ENCODE data around the gene ATP6V0D1. TPM values are rescaled to one million over a fixed set of nuclear protein-coding genes. Genes with fewer than 3 reads are reported as not detected.
"Not testable (repeated sequence)": the region's sequence is repeated elsewhere in the genome, so short reads cannot be mapped to it uniquely, and the experiment has no call there.

The ATP6V0D1 gene
- polyA plus RNA-seq, 4 donors, result 66.2 to 96.0 (median 84.0) TPM

DNA sequence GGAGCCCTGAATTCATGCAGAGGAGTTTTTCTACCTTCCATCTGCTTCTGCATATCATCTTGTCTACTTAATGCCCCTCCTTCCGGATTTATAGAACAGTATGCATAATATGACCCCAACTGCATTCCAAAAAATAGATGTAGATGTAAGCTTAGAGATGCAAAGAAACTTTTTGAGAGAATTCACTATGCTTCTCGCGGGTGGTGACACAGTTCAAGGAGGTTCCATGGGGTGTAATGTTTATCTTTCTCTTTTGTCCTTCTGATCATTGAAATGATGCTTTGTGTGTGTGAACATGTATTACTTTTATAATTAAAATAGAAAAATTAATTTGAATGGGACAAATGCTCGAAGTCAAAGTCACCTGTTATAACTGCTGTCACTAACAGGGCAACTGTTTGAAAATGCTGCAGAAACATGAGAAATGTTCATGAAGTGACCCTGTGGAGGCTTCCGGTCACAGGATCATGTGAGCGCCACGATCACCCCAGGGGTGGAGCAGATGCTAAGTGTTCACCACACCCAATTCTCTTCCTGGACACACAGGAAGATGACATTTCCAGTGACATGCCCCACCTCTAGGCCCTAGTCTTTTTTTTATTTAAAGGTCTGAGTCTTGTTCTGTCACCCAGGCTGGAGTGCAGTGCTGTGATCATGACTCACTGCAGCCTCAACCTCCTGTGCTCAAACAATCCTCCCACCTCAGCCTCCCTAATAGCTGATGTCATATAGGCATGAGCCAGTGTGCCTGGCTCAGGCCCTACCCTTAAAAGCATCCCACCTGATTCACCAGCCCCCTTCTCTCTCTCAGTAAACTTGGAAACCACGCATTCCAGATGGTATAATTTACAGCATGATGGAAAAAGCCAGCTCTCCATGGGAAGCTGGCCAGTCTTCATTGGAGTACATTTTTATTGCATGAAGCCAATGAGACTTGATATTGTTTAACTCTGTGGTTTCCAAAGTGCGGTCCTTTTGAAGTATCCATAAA is 23.4 kb upstream of the ATP6V0D1 start:
- DNase-seq (ENCODE audit: low read depth in 4 of 4, low spot score in 3 of 4), result no peak

DNA sequence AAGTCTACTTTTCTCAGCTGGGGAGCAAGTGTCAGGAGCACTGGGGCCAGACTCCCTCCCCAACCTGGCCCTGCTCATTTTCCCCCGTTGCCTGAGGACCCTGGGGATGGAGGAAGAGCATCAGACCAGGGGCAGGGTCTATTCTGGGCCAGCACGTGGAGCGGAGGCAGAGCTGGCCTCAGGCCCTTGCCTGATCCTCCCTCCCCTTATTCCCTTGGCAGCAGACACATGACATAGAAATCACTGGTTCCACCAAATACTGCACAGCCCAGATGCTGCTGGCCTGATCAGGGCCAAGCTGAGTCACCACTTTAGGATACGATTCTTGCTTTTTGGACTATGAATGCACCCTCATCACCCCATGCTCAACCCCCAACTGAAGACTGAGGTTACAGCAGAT is 18.1 kb upstream of the ATP6V0D1 start:
- no peak for DNase-seq (ENCODE audit: low read depth in 4 of 4, low spot score in 3 of 4)

DNA sequence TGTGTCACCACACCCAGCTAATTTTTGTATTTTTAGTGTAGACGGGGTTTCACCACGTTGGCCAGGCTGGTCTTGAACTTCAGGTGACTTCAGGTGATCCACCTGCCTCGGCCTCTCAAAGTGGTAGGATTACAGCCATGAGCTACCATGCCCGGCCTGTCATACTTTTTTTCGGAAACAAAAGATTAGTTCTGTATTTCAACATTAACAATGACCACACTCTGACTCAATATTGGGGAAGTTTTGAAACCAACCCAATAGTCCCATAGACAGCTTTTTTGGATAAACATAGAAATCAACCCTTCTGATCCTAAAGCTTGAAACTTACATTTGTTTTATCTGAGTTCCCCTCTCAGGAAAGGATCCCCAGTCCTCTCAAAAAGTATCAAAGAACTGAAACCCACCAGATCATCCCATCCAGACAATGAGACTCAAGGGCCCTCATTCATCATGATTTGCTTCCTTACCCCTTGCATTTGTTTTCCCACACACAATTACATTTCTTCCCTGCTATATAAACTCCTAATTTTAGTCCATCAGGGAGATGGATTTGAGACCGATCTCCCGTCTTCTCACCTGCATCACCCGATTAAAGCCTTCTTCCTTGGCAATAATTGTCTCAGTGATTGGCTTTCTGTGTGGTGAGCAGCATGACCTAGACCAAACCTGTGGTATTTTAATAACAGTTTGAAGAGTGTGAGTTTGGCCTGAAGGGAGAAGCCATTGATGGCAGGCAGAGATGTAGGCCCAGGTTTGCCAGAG is 9.6 kb upstream of the ATP6V0D1 start:
- DNase-seq (ENCODE audit: low read depth in 4 of 4, low spot score in 3 of 4), result no peak

DNA sequence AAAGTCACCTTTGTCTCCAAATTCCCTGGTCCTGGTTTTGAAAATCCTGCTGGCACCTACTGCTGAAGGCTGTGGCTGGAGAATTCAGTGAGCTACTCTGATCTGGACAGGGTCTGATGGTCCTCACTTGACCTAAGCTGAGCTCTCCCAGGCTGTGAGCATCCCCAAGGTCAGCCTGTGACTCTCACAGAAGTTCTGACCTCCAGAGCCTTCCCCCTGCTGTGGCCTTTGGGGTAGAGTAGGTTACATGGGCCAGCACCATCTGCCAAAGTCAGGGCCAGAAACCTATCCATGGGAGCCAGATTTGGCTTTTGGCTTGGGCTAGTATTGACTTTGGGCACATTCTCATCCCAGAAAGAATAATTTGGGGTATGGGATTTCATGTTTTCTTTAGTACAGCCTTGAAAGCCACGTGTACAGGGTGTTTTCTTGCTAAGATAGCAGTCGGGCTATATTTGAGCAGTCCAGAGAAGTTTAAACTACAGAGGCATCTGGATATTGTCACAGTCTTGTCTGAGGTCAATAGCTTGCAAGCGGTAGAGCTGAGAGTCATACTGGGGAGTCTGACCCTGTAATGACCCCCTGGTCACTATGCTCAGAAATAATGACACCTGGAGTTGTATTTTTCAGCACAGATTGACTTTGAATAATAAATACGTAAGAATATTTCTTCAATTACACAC is 8.6 kb upstream of the ATP6V0D1 start:
- no peak for DNase-seq (ENCODE audit: low read depth in 4 of 4, low spot score in 3 of 4)

DNA sequence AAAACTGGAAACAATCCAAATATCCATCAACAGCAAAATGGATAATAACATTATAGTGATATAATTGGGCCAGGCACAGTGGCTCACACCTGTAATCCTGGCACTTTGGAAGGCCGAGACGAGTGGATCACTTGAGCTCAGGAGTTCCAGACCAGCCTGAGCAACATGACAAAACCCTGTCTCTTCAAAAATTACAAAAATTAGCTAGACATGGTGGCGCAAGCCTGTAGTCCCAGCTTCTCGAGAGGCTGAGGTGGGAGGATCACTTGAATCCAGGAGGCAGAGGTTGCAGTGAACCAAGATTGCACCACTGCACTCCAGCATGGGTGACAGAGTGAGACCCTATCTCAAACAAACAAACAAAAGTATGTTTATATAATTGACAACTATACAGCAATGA is 6.6 kb upstream of the ATP6V0D1 start:
- DNase-seq (ENCODE audit: low read depth in 4 of 4, low spot score in 3 of 4), result not testable (repeated sequence)

DNA sequence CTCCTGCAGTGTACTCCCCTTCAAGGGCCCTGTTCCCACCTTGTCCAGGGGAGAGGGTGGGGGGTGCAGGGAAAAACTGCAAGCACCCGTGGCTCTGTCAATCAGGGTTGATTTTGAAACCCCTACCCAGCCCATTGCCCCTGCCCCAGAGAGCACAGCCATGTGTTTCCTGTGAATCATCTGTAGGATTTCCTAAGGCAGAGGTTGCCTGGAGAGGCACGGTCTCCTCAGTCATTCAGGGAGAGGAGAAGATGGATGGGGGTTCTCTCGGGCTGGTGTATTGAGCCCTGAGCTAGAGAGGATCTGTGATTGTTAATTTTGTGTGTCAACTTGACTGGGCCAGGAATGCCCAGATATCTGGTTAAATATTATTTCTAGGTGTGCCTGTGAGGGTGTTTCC is 5.8 kb upstream of the ATP6V0D1 start:
- DNase-seq (ENCODE audit: low read depth in 4 of 4, low spot score in 3 of 4), result no peak

DNA sequence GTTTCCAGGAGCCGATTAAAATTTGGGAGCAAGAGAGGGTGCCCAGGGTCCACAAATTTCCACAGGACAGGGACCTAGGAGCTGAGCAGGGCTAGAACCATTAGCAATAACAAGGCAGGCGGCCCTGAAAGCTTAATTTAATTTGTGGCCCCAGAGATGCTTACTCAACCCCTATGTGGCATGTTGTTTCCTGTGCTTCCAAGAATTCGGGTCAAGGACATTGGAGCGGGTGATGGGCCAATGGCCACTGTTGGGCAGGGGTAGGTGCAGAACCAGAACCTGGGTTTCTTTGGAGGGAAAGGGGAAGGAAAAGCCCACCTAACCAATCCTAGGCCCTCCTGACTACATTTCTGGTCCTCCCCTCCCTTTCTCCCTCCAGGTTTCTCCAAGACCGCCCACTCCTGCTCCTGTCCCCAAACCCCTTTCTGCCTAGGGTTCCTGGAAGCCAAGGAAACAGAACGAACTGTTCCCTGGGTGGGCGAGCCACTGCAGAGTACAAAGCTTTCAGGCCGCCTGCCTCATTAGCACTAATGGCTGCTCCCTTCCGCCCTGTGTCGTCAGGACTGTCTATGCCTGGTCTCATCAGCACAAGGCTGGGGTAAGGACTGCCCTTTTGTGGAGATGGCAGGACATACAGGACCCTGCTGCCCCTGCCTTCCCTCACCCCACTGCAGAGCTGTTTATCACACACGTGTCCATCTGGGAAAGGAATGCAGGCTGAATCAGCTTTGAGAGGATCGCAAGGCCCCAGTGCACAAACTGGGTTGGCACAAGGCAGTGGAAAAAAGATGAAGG is 3.0 kb upstream of the ATP6V0D1 start:
- no peak for DNase-seq (ENCODE audit: low read depth in 4 of 4, low spot score in 3 of 4)

DNA sequence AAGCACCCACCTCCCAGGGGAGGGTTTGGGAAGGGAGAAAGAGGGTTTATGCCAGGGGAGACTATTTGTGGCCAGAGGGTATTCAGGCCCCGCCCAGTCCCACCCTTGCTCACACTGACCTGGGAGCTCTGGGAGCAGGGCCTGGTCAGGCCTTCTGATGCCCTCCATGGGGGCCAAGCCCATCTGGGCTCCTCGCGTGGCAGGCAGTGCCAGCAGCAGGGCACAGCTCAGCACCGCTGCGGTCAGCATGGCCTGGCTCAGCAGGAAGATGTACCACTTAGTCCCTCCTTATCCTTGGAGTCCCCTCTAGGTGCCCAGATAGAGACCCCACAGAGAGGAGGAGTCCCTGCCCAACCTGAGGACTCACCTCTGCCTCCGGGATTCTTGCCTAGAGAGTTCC is 2.2 kb upstream of the ATP6V0D1 start, which contains the start of gene AGRP:
TSS of gene AGRP (minus strand) at position 398 of the 400 bp plus-strand sequence. CDS start at position 249, 149 bp downstream.
- no peak for DNase-seq (ENCODE audit: low read depth in 4 of 4, low spot score in 3 of 4)

DNA sequence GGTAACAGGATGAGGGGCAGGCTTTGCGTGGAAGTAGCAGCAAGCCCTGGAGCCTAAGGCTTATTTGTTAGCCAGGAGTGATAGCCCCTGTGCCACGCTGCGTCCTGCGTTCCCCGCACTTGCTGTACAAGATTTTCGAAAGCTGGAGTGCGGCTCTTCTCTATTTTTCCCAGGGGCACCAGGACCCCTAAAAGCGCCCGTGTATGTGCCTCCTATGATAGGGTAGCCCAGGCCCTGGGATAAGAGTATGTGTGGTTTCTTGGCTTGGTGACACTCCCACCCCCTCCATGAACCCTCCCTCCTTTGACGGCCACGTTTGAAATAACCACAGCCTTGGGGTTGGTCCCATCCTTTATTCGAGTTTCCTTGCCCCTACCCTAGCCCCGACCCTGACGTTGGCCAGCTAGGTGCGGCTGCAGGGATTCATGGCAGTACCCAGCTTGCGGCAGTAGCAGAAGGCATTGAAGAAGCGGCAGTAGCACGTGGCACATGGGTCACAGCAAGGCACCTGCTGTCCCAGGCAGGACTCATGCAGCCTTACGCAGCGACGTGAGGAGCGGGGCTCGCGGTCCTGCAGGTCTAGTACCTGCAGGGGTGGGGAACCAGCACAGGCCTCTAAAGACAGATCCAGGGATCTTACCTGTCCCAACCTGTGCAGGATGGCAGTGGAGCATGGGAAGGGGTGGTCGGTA is 1.4 kb upstream of the ATP6V0D1 start:
- no peak for DNase-seq (ENCODE audit: low read depth in 4 of 4, low spot score in 3 of 4)

DNA sequence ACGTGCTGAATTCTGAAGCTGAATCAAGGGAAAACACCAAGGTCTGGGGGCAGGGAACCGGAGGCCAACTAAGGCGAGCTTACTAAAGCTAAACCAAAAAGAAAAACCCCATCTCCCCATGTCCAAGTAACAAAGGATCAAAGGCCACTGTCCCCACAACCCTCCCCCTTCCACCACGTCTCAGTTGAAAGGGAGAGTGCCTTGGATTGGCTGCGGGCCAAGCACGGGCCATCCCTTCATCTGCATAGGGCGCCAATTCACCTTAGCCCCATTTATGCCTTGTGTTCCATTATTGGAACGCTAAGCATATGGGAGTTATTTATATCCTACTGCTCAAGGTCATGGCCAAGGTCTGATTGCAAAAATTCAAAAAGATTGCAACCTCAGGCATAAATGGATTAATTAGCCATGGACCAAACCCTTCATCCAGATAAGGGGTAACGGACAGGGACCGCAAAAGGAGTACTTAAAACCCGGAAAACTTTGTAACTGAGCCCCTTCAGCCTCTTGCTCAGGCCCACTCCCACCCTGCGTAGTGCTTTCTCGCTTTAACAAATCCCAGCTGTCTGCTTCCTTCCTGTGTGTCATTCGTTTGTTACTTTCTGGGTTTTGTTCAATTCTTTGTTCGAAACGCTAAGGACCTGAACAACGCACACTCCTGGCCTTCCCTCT is 740 bp upstream of the ATP6V0D1 start:
- no peak for DNase-seq (ENCODE audit: low read depth in 4 of 4, low spot score in 3 of 4)

DNA sequence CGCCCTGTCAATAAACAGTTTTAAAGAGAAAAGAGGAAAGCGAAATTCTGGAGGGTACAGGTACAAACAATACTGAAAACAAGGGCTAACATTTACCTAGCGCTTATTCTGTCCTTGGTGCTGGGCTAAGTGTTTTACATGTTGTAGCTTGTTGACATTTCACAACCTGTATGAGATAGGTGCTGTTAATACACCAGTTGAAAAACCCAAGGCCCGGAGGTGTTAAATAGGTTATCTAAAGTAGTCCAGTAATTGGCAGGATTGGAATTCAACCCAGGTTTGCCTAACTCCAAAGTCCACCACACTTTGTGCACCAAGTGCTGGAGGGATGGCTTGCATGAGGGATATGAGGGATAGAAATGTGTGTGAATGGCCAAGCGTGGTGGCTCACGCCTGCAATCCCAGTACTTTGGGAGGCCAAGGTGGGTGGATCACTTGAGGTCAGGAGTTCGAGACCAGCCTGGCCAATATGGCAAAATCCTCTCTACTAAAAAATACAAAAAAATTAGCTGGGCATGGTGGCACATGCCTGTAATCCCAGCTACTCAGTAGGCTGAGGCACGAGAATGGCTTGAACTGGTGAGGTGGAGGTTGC is 2.9 kb downstream of the ATP6V0D1 start:
- DNase-seq (ENCODE audit: low read depth in 4 of 4, low spot score in 3 of 4), result no peak

DNA sequence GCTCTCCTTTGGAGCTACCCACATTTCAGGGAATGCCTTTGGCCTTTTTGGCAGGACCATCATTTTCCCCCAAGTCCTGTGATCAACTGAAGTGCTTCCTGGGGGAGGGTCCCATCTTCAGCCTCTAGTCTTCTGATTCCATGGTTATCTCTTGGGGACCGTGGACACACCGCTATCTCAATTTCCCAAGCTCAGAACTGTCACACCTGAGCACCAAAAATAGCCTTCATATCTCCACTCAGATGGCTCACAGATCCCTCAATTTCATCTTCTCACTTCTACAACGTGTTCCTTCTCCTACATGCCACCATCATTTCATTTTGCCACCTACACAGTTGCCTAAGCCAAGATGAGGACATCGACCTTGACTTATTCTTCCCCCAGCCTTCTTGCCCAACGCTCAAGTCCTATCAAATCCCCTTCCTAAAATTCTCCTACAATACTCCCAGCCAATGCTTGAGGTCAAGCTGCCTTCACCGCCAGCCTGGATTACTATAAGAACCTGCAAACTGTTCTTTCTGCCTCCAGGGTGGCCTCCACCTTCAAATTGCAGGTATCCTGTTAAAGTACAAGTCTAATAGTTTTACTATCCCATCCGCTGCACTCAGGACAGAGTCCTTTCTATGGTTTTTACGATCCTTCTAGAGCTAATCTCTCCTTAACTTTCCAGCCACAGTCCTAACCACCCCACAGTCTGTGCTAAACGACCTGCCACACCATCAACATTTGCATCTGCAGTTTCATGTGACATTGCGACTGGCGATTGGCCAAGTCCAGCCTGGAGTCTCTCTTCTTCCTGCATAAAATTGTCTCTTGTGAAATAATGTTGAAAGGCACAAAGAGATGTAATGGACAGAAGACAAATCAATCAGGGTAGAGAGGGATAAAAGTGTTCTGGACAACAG is 6.2 kb downstream of the ATP6V0D1 start:
- no peak for DNase-seq (ENCODE audit: low read depth in 4 of 4, low spot score in 3 of 4)

DNA sequence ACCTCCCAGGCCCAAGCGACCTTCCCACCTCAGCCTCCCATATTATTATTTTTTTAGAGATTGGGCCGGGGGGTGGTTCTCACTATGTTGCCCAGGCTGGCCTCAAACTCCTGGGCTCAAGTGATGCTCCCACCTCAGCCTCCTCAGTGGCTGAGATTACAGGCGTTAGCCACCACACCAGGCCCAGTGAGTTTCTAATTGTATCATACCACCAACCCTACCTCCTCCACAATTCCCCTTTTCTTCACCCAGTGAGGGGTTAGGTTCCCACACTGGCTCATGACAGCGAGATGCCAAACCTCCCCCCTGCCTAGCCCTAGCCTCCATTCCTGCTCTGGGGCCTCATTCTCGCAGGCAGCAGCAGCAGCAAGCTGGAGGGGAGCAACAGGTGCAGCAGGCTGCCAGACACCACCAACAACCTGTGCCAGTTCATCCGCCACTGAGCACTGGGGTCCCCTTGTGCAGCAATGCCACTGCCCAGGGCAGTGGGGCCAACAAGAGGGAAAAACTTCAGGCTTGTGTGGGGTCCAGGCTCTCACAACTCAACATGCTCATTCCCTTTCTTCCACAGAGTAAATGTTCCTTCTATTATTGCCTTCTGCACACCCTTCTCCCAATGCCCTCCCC is 9.1 kb downstream of the ATP6V0D1 start:
- no peak for DNase-seq (ENCODE audit: low read depth in 4 of 4, low spot score in 3 of 4)

DNA sequence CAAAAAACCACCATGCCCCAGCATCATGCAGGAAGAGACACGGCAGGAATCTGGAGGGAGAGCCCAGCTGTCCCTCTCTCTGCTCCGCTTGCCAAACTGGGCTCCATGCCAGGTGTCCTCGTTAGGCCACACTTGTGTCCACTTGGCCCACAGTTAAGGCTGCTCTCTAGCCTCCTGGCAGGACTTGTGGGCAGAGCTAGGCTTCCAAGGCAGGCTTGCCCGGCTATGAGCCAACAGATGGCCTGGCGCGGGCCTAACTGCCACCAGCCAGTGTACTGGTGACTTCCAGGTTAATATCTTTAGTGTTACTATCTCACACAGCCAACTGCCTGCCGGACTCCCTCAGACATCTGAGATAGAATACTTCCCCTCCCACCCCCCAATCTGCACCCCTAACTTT is 10.6 kb downstream of the ATP6V0D1 start:
- DNase-seq (ENCODE audit: low read depth in 4 of 4, low spot score in 3 of 4), result no peak

DNA sequence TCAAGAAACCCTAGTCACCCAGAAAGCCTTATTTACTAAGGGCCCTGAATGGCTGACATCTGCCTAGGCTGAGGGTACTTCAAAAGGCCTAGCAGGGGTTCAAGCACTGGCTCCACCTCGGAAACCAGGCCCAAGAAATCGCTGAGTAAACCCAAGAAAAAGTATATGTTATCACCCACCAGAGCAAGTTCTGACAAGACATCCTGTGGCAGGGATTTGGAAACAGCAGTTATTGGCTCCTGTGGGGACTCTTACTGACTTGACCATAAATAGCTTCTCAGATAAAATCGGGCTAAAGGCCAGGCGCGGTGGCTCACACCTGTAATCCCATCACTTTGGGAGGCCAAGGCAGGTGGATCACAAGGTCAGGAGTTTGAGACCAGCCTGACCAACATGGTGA is 12.2 kb downstream of the ATP6V0D1 start:
- no peak for DNase-seq (ENCODE audit: low read depth in 4 of 4, low spot score in 3 of 4)

DNA sequence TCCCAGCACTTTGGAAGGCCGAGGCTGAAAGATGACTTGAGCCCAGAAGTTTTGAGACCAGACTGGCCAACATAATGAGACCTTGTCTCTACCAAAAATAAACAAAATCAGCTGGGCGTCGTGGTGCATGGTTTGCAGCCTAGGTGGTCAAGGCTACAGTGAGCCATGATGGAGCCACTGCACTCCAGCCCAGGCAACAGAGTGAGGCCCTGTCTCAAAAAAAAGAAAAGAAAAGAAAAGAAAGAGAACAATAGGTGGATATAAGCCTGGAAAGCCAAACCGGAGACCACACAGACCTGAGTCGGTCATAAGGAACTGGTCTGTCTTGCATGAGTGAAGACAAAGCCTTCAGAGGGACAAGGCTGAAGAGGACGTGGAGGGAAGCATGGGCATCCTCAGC is 14.4 kb downstream of the ATP6V0D1 start:
- DNase-seq (ENCODE audit: low read depth in 4 of 4, low spot score in 3 of 4), result no peak

DNA sequence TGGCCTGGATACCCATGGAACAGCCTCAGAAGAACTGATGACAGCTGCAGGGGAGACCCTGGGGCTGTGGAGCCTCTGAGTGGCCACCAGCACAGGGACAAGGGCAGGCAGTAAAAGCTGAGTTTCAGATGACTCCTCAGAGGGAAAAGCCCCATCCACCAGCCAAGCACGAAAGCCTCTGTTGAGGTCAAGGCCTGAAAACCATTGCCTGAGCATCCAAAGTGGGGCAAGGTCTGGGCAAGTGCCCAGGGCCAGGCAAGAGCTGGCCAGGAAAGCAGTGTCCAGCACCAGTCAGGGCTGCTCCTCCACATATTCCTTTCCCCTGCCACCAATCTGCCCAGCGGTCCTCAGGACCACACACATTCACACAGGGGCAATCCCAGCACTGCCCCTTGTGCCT is 16.4 kb downstream of the ATP6V0D1 start:
- DNase-seq (ENCODE audit: low read depth in 4 of 4, low spot score in 3 of 4), result no peak
